Vagina (tissue), 2 donors: ENCODE results near the gene CALU. TPM values are rescaled to one million over a fixed set of nuclear protein-coding genes. Genes with fewer than 3 reads are reported as not detected.

Source experiments
- DNase-seq, 2 donors: peaks; one replicate each; pipeline ENCODE4 v3.0.0-alpha.2; 2017; ENCODE audit errors: extremely low spot score in 2 of 2
- H3K27ac ChIP-seq: fragments of 200-600 bp; sonication (generic); one replicate; pipeline ENCODE4 v1.5.1; 2019
- H3K27me3 ChIP-seq: fragments of 200-600 bp; sonication (generic); one replicate; pipeline ENCODE4 v1.5.1; 2019
- H3K36me3 ChIP-seq, 2 donors: fragments of 200-600 bp; sonication (generic); one replicate each; pipeline ENCODE4 v1.5.1; 2017 to 2019
- H3K4me1 ChIP-seq: fragments of 200-600 bp; sonication (generic); one replicate; pipeline ENCODE4 v1.5.1; 2019
- H3K4me3 ChIP-seq, 2 donors: fragments of 200-600 bp; sonication (generic); 1 replicate in 1 of 2; 2 replicates in 1 of 2; pipeline ENCODE4 v1.5.1; 2016 to 2019
- H3K9me3 ChIP-seq: fragments of 200-600 bp; sonication (generic); one replicate; pipeline ENCODE4 v1.5.1; 2019
- POLR2A ChIP-seq, 2 donors: fragments of 450-650 bp; IDR thresholded peaks; one replicate each; pipeline ENCODE4 v1.6.1; 2017; ENCODE audit warnings: antibody characterized with exemption in 2 of 2, mild to moderate bottlenecking in 2 of 2, moderate library complexity in 2 of 2
- POLR2AphosphoS5 ChIP-seq, 2 donors: sonication (generic); formaldehyde crosslinking; IDR thresholded peaks; one replicate each; pipeline ENCODE4 v1.9.0; 2017; ENCODE audit warnings: antibody characterized with exemption in 2 of 2, mild to moderate bottlenecking in 2 of 2, low read depth in 1 of 2; ENCODE audit not compliant: insufficient read depth in 1 of 2
- intact Hi-C: fragments of 100-400 bp; cut with DNase I; formaldehyde crosslinking; loops from one replicate; pipeline ENCODE4 v1.15.1; 2023
- total RNA-seq: library from RNA; depleted of rRNA; stranded (reverse); fragments of >200 nt; gene quantifications from one replicate; pipeline ENCODE4 v1.2.3, GENCODE V29; 2016
- TF ChIP-seq, protein P1 (sequence below), 3 experiments: fragments of 450-650 bp in 2 of 3; fragments of 200-600 bp in 1 of 3; sonication (generic) in 1 of 3; IDR thresholded peaks; one replicate each; pipeline ENCODE4 v1.5.1; 2017 to 2019; ENCODE audit warnings: antibody characterized with exemption in 3 of 3, mild to moderate bottlenecking in 2 of 3, moderate library complexity in 2 of 3

Gene CALU
- total RNA-seq, 1 donor from 2014 or later = 65.3 TPM

DNA sequence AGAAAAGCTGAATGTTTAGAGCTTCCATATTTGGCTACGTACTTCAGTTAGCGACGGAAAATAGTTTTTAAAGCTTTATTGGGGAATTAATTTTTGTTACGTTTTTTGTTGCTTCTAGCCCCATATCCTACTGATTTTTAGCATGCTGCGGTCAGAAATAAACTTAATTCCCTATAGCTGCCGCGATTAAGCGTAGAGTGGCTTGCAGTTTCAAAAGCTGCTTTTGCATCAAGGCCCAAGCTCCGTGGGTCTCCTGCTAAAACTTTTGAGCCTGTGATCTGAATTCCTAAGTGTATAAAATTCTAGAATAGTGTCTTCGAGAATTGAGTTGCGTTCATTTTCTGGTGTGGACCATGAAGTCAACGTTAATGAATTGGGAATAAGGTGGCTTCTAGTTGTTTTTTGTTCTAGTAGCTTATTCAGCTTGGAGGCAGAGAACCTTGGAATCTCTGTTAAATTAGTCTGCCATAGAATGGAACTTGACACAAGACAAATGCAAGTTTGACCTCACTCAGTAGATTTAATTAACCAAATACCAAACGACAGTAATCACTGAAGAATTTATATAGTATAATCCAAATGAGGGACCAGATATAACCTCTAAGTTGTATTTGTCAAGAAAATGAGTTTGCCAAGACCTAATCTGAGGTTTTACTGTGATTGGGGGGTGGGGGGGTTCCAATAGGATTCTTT lies 977 bp downstream of the CALU start:
- Histone ChIP-seq H3K4me3 (peak overlapping the region; percentile 92 to 97), H3K4me1 (peaks cover 62% of the 10 kb centered on the region), H3K27me3 (no peaks in the 10 kb centered on the region), H3K9me3 (no peaks in the 10 kb centered on the region), H3K27ac (peak overlapping the region; percentile 88), H3K36me3 (no peaks in the 10 kb centered on the region)
- TF ChIP-seq, protein P1, sequence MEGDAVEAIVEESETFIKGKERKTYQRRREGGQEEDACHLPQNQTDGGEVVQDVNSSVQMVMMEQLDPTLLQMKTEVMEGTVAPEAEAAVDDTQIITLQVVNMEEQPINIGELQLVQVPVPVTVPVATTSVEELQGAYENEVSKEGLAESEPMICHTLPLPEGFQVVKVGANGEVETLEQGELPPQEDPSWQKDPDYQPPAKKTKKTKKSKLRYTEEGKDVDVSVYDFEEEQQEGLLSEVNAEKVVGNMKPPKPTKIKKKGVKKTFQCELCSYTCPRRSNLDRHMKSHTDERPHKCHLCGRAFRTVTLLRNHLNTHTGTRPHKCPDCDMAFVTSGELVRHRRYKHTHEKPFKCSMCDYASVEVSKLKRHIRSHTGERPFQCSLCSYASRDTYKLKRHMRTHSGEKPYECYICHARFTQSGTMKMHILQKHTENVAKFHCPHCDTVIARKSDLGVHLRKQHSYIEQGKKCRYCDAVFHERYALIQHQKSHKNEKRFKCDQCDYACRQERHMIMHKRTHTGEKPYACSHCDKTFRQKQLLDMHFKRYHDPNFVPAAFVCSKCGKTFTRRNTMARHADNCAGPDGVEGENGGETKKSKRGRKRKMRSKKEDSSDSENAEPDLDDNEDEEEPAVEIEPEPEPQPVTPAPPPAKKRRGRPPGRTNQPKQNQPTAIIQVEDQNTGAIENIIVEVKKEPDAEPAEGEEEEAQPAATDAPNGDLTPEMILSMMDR (IDR thresholded peaks at IDR 0.05) = no peak
- no peak for TF ChIP-seq POLR2A (IDR thresholded peaks at IDR 0.05)
- TF ChIP-seq POLR2AphosphoS5 (IDR thresholded peaks at IDR 0.05; ENCODE audit: insufficient read depth in 1 of 2, low read depth in 1 of 2) = no peak
- intact Hi-C loops = loop anchor here (2.0 to 10.0 kb wide), 2 partner anchors 17 to 125 kb away; partner anchors contain the start of gene ATP6V1F
- DNase-seq = no peak

DNA sequence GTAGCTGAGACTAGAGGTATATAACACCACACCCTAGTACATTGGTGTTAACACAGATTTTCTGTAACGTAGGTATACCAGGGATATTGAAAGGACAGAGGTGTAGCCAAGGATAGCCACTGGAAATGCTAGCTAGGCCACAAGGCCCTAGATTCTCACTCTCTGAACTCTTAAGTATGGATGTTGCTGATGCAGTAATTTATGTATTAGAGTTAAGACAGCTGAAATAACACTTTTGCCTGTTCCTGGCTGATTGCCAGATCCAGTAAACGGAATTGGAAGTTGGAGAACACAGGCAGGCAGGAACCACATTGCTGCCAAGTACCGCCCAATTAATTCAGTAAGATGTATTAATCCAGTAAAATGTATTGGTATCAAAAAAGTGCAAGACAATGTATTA lies 1.8 kb downstream of the CALU start:
- TF ChIP-seq, protein P1 (IDR thresholded peaks at IDR 0.05) = no peak
- no peak for TF ChIP-seq POLR2A (IDR thresholded peaks at IDR 0.05)
- no peak for TF ChIP-seq POLR2AphosphoS5 (IDR thresholded peaks at IDR 0.05; ENCODE audit: insufficient read depth in 1 of 2, low read depth in 1 of 2)
- H3K36me3 ChIP-seq = no peaks in the 10 kb centered on the region
- no peaks in the 10 kb centered on the region for H3K27me3 ChIP-seq
- intact Hi-C loops = no loop called here
- H3K27ac ChIP-seq = peak overlapping the region; percentile 88
- H3K9me3 ChIP-seq = no peaks in the 10 kb centered on the region
- peaks cover 68% of the 10 kb centered on the region for H3K4me1 ChIP-seq
- no peak for DNase-seq
- peak overlapping the region; percentile 92 to 97 for H3K4me3 ChIP-seq

DNA sequence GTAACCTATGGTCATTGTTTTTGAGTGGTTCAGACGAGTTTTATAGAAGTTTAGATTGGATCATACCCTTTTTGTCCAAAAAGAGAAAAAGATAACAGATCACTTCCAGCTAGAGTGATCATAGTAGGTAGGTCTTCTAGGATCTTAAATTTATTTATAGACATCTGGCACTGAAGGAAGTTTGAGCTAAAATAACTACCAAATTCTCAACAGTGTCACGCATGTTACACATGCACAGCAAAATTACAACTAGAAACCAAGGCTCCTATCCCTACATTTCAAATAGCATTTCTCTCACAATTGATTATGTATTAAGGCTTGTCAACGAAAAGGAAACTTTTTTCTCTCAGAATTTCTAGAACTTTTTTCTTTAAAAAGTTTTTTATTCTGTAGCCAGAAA lies 2.3 kb downstream of the CALU start:
- intact Hi-C loops = no loop called here
- TF ChIP-seq POLR2A (IDR thresholded peaks at IDR 0.05) (no peak), POLR2AphosphoS5 (IDR thresholded peaks at IDR 0.05; ENCODE audit: insufficient read depth in 1 of 2, low read depth in 1 of 2) (no peak)
- TF ChIP-seq, protein P1 (IDR thresholded peaks at IDR 0.05) = no peak
- Histone ChIP-seq H3K36me3 (no peaks in the 10 kb centered on the region), H3K4me1 (peaks cover 68% of the 10 kb centered on the region), H3K4me3 (peak overlapping the region in 1 of 2 donors; percentile 92), H3K9me3 (no peaks in the 10 kb centered on the region), H3K27me3 (no peaks in the 10 kb centered on the region), H3K27ac (peak overlapping the region; percentile 88)
- no peak for DNase-seq

DNA sequence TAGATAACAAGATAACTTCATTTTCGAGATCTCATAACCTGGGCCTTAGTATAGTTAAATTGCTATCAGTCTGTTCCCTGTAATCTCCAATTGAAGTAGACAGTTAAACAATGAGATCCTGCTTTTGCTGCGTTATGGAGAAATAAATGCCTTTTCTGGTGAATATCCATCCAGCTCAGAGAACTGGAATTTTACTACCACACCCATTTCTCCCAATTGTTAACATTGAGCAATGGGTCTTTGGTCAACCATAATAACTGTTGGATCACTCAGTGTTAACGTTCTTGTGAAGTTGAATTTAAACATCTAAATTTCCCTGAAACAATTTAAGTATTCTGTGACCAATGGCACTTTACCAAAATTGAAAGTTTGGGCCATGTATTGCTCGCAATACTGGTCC lies 3.0 kb downstream of the CALU start:
- H3K27me3 ChIP-seq = no peaks in the 10 kb centered on the region
- H3K4me3 ChIP-seq = no peak overlapping the region
- no peak for DNase-seq
- peak overlapping the region; percentile 88 for H3K27ac ChIP-seq
- no peaks in the 10 kb centered on the region for H3K36me3 ChIP-seq
- H3K9me3 ChIP-seq = no peaks in the 10 kb centered on the region
- intact Hi-C loops = no loop called here
- TF ChIP-seq POLR2A (IDR thresholded peaks at IDR 0.05) (no peak), POLR2AphosphoS5 (IDR thresholded peaks at IDR 0.05; ENCODE audit: insufficient read depth in 1 of 2, low read depth in 1 of 2) (no peak)
- TF ChIP-seq, protein P1 (IDR thresholded peaks at IDR 0.05) = no peak
- peaks cover 68% of the 10 kb centered on the region for H3K4me1 ChIP-seq

DNA sequence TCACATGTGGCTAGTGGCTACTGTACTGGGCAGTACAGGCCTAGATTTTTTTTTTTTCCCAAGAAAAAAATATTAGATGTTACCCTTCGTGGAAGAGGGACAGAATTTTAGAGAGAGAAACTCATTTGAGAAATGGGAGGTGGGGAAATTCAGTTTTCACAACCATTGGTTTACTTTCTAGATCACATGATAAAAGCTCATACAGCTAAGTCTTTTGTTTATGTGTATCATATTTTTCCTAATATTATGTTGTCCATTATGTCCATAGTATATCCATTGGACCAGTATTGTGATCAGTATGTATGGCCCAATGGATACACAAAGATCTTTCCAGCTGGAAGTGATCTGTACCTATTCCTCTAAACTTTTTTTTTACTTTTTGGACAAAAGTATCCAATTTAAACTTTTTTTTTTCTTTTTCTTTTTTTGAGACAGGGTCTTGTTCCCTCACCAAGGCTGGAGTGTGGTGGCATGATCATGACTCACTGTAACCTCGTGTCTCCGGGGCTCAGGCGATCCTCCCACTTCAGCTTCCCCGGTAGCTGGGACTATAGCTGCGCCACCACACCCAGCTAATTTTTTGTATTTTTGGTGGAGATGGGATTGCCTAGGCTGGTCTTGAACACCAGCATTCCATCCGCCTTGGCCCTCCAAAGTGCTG lies 4.1 kb downstream of the CALU start:
- peaks cover 58% of the 10 kb centered on the region for H3K4me1 ChIP-seq
- TF ChIP-seq, protein P1 (IDR thresholded peaks at IDR 0.05) = no peak
- TF ChIP-seq POLR2AphosphoS5 (IDR thresholded peaks at IDR 0.05; ENCODE audit: insufficient read depth in 1 of 2, low read depth in 1 of 2) (no peak), POLR2A (IDR thresholded peaks at IDR 0.05) (no peak)
- no peak for DNase-seq
- H3K27me3 ChIP-seq = no peaks in the 10 kb centered on the region
- H3K27ac ChIP-seq = no peak overlapping the region
- peaks cover 0 to under 1% of the 10 kb centered on the region in 2 donors for H3K36me3 ChIP-seq
- intact Hi-C loops = no loop called here
- no peak overlapping the region for H3K4me3 ChIP-seq
- no peaks in the 10 kb centered on the region for H3K9me3 ChIP-seq
